ENCODE results near the gene F7. TPM values are rescaled to one million over a fixed set of nuclear protein-coding genes. Genes with fewer than 3 reads are reported as not detected.

F7 gene
- total and polyA plus RNA-seq, 5 donors from 2014 or later: not detected

- ATAC-seq (ENCODE audit: low read depth in 2 of 2) (no peak), DNase-seq (no peak)
- H3K4me3 Mint-ChIP-seq: peak overlapping the region in 1 of 4 donors; percentile 65
- no peak overlapping the region for H3K27ac Mint-ChIP-seq
- H3K4me3 ChIP-seq (ENCODE audit: low read depth, low read length): no peak overlapping the region
- no peaks in the 10 kb centered on the region for H3K9me3 Mint-ChIP-seq
- H3K4me1 ChIP-seq (ENCODE audit: control insufficient read depth, insufficient read depth, low read length, poor library complexity, severe bottlenecking): peaks cover 10% of the 10 kb centered on the region
- no peaks in the 10 kb centered on the region for H3K9me3 ChIP-seq (ENCODE audit: control insufficient read depth in 2 of 2, low read length in 2 of 2)
- peaks cover 2% of the 10 kb centered on the region for H3K27me3 ChIP-seq (ENCODE audit: control insufficient read depth, insufficient read depth, low read length)
- H3K27ac ChIP-seq (ENCODE audit: insufficient read depth, low read length, poor library complexity, severe bottlenecking): no peak overlapping the region
- no peaks in the 10 kb centered on the region for H3K36me3 ChIP-seq (ENCODE audit: control insufficient read depth, insufficient read depth, low read length)
- H3K36me3 Mint-ChIP-seq: no peaks in the 10 kb centered on the region
- H3K4me1 Mint-ChIP-seq: peaks cover 0 to 5% (median 0%) of the 10 kb centered on the region in 4 donors
- H3K27me3 Mint-ChIP-seq: peaks cover 9% of the 10 kb centered on the region
Measured at GRCh38 chr13:113112893-113113845, 7.6 kb downstream of the F7 start.

- Histone ChIP-seq H3K4me3 (ENCODE audit: low read depth, low read length) (no peak overlapping the region), H3K27ac (ENCODE audit: insufficient read depth, low read length, poor library complexity, severe bottlenecking) (no peak overlapping the region), H3K27me3 (ENCODE audit: control insufficient read depth, insufficient read depth, low read length) (peaks cover 2% of the 10 kb centered on the region), H3K9me3 (ENCODE audit: control insufficient read depth in 2 of 2, low read length in 2 of 2) (no peaks in the 10 kb centered on the region), H3K36me3 (ENCODE audit: control insufficient read depth, insufficient read depth, low read length) (no peaks in the 10 kb centered on the region), H3K4me1 (ENCODE audit: control insufficient read depth, insufficient read depth, low read length, poor library complexity, severe bottlenecking) (peaks cover 10% of the 10 kb centered on the region)
- no peak overlapping the region for H3K27ac Mint-ChIP-seq
- DNase-seq (no peak), ATAC-seq (ENCODE audit: low read depth in 2 of 2) (no peak)
- no peaks in the 10 kb centered on the region for H3K9me3 Mint-ChIP-seq
- H3K4me1 Mint-ChIP-seq: peaks cover 0 to 5% (median 0%) of the 10 kb centered on the region in 4 donors
- H3K27me3 Mint-ChIP-seq: peaks cover 9% of the 10 kb centered on the region
- no peaks in the 10 kb centered on the region for H3K36me3 Mint-ChIP-seq
- H3K4me3 Mint-ChIP-seq: peak overlapping the region in 1 of 4 donors; percentile 65
Measured at GRCh38 chr13:113113846-113114271, 8.3 kb downstream of the F7 start.

GRCh38 chr13:113114511-113115362, 9.1 kb downstream of the F7 start:
- Mint-ChIP-seq H3K27me3 (peaks cover 9% of the 10 kb centered on the region), H3K4me3 (no peak overlapping the region), H3K9me3 (peaks cover 0 to 3% (median 0%) of the 10 kb centered on the region in 7 donors), H3K36me3 (no peaks in the 10 kb centered on the region), H3K4me1 (peaks cover 0 to 2% (median 0%) of the 10 kb centered on the region in 4 donors), H3K27ac (no peak overlapping the region)
- no peak overlapping the region for H3K4me3 ChIP-seq (ENCODE audit: low read depth, low read length)
- peaks cover 2% of the 10 kb centered on the region for H3K27me3 ChIP-seq (ENCODE audit: control insufficient read depth, insufficient read depth, low read length)
- ATAC-seq (ENCODE audit: low read depth in 2 of 2) (no peak), DNase-seq (no peak)
- H3K27ac ChIP-seq (ENCODE audit: insufficient read depth, low read length, poor library complexity, severe bottlenecking): no peak overlapping the region
- peaks cover 6% of the 10 kb centered on the region for H3K4me1 ChIP-seq (ENCODE audit: control insufficient read depth, insufficient read depth, low read length, poor library complexity, severe bottlenecking)
- no peaks in the 10 kb centered on the region for H3K9me3 ChIP-seq (ENCODE audit: control insufficient read depth in 2 of 2, low read length in 2 of 2)
- no peaks in the 10 kb centered on the region for H3K36me3 ChIP-seq (ENCODE audit: control insufficient read depth, insufficient read depth, low read length)

- Mint-ChIP-seq H3K36me3 (no peaks in the 10 kb centered on the region), H3K27me3 (peaks cover 9% of the 10 kb centered on the region), H3K4me3 (no peak overlapping the region), H3K4me1 (peaks cover 0 to 2% (median 0%) of the 10 kb centered on the region in 4 donors), H3K9me3 (peaks cover 0 to 3% (median 0%) of the 10 kb centered on the region in 7 donors), H3K27ac (no peak overlapping the region)
- H3K27me3 ChIP-seq (ENCODE audit: control insufficient read depth, insufficient read depth, low read length): peaks cover 2% of the 10 kb centered on the region
- no peak for ATAC-seq (ENCODE audit: low read depth in 2 of 2)
- no peaks in the 10 kb centered on the region for H3K4me1 ChIP-seq (ENCODE audit: control insufficient read depth, insufficient read depth, low read length, poor library complexity, severe bottlenecking)
- no peak overlapping the region for H3K27ac ChIP-seq (ENCODE audit: insufficient read depth, low read length, poor library complexity, severe bottlenecking)
- no peak overlapping the region for H3K4me3 ChIP-seq (ENCODE audit: low read depth, low read length)
- no peaks in the 10 kb centered on the region for H3K36me3 ChIP-seq (ENCODE audit: control insufficient read depth, insufficient read depth, low read length)
- no peak for DNase-seq
- no peaks in the 10 kb centered on the region for H3K9me3 ChIP-seq (ENCODE audit: control insufficient read depth in 2 of 2, low read length in 2 of 2)
Measured at GRCh38 chr13:113115363-113116205, 10.0 kb downstream of the F7 start.

- no peaks in the 10 kb centered on the region for H3K9me3 ChIP-seq (ENCODE audit: control insufficient read depth in 2 of 2, low read length in 2 of 2)
- no peak overlapping the region for H3K4me3 ChIP-seq (ENCODE audit: low read depth, low read length)
- peaks cover 2% of the 10 kb centered on the region for H3K27me3 ChIP-seq (ENCODE audit: control insufficient read depth, insufficient read depth, low read length)
- H3K27ac ChIP-seq (ENCODE audit: insufficient read depth, low read length, poor library complexity, severe bottlenecking): no peak overlapping the region
- no peak for ATAC-seq (ENCODE audit: low read depth in 2 of 2)
- DNase-seq: no peak
- H3K36me3 Mint-ChIP-seq: no peaks in the 10 kb centered on the region
- H3K4me1 ChIP-seq (ENCODE audit: control insufficient read depth, insufficient read depth, low read length, poor library complexity, severe bottlenecking): no peaks in the 10 kb centered on the region
- no peak overlapping the region for H3K27ac Mint-ChIP-seq
- H3K4me3 Mint-ChIP-seq: no peak overlapping the region
- no peaks in the 10 kb centered on the region for H3K4me1 Mint-ChIP-seq
- peaks cover 9% of the 10 kb centered on the region for H3K27me3 Mint-ChIP-seq
- H3K9me3 Mint-ChIP-seq: peaks cover 0 to 3% (median 0%) of the 10 kb centered on the region in 7 donors
- no peaks in the 10 kb centered on the region for H3K36me3 ChIP-seq (ENCODE audit: control insufficient read depth, insufficient read depth, low read length)
Measured at GRCh38 chr13:113116206-113116800, 10.7 kb downstream of the F7 start.

- H3K9me3 Mint-ChIP-seq: peaks cover 0 to 3% (median 0%) of the 10 kb centered on the region in 7 donors
- Histone ChIP-seq H3K27ac (ENCODE audit: insufficient read depth, low read length, poor library complexity, severe bottlenecking) (no peak overlapping the region), H3K27me3 (ENCODE audit: control insufficient read depth, insufficient read depth, low read length) (peaks cover under 1% of the 10 kb centered on the region), H3K9me3 (ENCODE audit: control insufficient read depth in 2 of 2, low read length in 2 of 2) (no peaks in the 10 kb centered on the region), H3K4me3 (ENCODE audit: low read depth, low read length) (no peak overlapping the region), H3K4me1 (ENCODE audit: control insufficient read depth, insufficient read depth, low read length, poor library complexity, severe bottlenecking) (no peaks in the 10 kb centered on the region), H3K36me3 (ENCODE audit: control insufficient read depth, insufficient read depth, low read length) (no peaks in the 10 kb centered on the region)
- H3K27ac Mint-ChIP-seq: no peak overlapping the region
- no peaks in the 10 kb centered on the region for H3K4me1 Mint-ChIP-seq
- H3K27me3 Mint-ChIP-seq: peaks cover 9% of the 10 kb centered on the region
- H3K36me3 Mint-ChIP-seq: no peaks in the 10 kb centered on the region
- DNase-seq (no peak), ATAC-seq (ENCODE audit: low read depth in 2 of 2) (no peak)
- H3K4me3 Mint-ChIP-seq: no peak overlapping the region
Measured at GRCh38 chr13:113116871-113117271, 11.3 kb downstream of the F7 start.
